Endothelial cell of umbilical vein (primary cell): ENCODE measurements around the gene WASF3. TPM values are rescaled to one million over a fixed set of nuclear protein-coding genes. Genes with fewer than 3 reads are reported as not detected.
A peak's percentile ranks its signal among the peaks of the same experiment; 100 is the strongest.

Experiments used
- BruUV-seq: library from RNA; stranded (reverse); fragments of 400-500 nt; replicated peaks from 2 replicates; lab custom pipeline; 2021; lab: Mats Ljungman, UMichigan
- CTCF ChIA-PET: fragments of 300-600, 350-600 bp; sonication (Branson Sonifier 250); formaldehyde crosslinking; loops from one replicate; lab custom pipeline; 2021; ENCODE audit warnings: antibody characterized with exemption, inconsistent platforms; lab: Charles Lee
- POLR2A ChIA-PET: fragments of 300-600, 350-600 bp; sonication (Branson Sonifier 250); formaldehyde crosslinking; loops from one replicate; lab custom pipeline; 2021; ENCODE audit warnings: antibody characterized with exemption, inconsistent platforms; lab: Charles Lee
- DNase-seq: peaks from one replicate; pipeline ENCODE4 v3.0.0-alpha.2; 2011; ENCODE audit warnings: low read depth, low spot score
- FAIRE-seq: peaks from 2 replicates; lab custom pipeline; 2011; peaks lifted over from hg19 to GRCh38; lab: Jason Lieb, UNC
- H2AFZ ChIP-seq: 2 replicates; pipeline ENCODE4 v1.6.0; 2012; ENCODE audit warnings: low read depth, low read length, control low read depth, inconsistent platforms
- H3K27ac ChIP-seq: 2 replicates; pipeline ENCODE4 v1.5.1; 2011; ENCODE audit warnings: low read depth, mild to moderate bottlenecking, control low read depth, low read length, moderate library complexity; ENCODE audit not compliant: insufficient read depth
- H3K27me3 ChIP-seq, 2 experiments: 2 replicates each; pipeline versions ENCODE4 v1.6.0 to v1.6.1; 2011; ENCODE audit warnings: low read length in 2 of 2, mixed read lengths in 1 of 2; ENCODE audit not compliant: control insufficient read depth in 2 of 2, insufficient read depth in 2 of 2
- H3K36me3 ChIP-seq, 2 experiments: 2 replicates in 1 of 2; 3 replicates in 1 of 2; pipeline ENCODE4 v1.5.1; 2011; ENCODE audit warnings: low read length in 2 of 2, mild to moderate bottlenecking in 1 of 2, moderate library complexity in 1 of 2; ENCODE audit not compliant: control insufficient read depth in 2 of 2, insufficient read depth in 2 of 2; ENCODE audit errors: extremely low read depth in 1 of 2
- H3K4me1 ChIP-seq: 3 replicates; pipeline ENCODE4 v1.5.1; 2011; ENCODE audit warnings: mild to moderate bottlenecking, low read length; ENCODE audit not compliant: control insufficient read depth, insufficient read depth; ENCODE audit errors: extremely low read depth
- H3K4me2 ChIP-seq: 2 replicates; pipeline ENCODE4 v1.6.1; 2011; ENCODE audit warnings: low read length, control low read depth, mixed read lengths; ENCODE audit not compliant: insufficient read depth
- H3K4me3 ChIP-seq, 3 experiments: fragments of 200-600 bp in 1 of 3; sonication (generic), shearing (Covaris generic) in 1 of 3; replicated peaks in 1 of 3; 2 replicates each; pipeline ENCODE4 v1.5.1; 2011 to 2016; ENCODE audit warnings: control low read depth in 3 of 3, low read length in 3 of 3, mild to moderate bottlenecking in 2 of 3, inconsistent platforms in 1 of 3, low read depth in 1 of 3, moderate library complexity in 1 of 3; ENCODE audit not compliant: insufficient read depth in 1 of 3
- H3K79me2 ChIP-seq: 2 replicates; pipeline ENCODE4 v1.6.0; 2012; ENCODE audit warnings: low read length, inconsistent platforms; ENCODE audit not compliant: control insufficient read depth, insufficient read depth
- H3K9ac ChIP-seq: replicated peaks from 2 replicates; pipeline ENCODE3; 2011; ENCODE audit warnings: low read length, control low read depth; ENCODE audit not compliant: insufficient read depth; ENCODE audit errors: extremely low read depth
- H3K9me1 ChIP-seq: replicated peaks from 3 replicates; pipeline ENCODE4 v1.6.0; 2011; ENCODE audit warnings: mild to moderate bottlenecking, low read length; ENCODE audit not compliant: control insufficient read depth, insufficient read depth; ENCODE audit errors: extremely low read depth
- H3K9me3 ChIP-seq: replicated peaks from 2 replicates; pipeline ENCODE4 v1.5.1; 2012; ENCODE audit warnings: low read length, inconsistent platforms; ENCODE audit not compliant: control insufficient read depth, insufficient read depth
- H4K20me1 ChIP-seq: replicated peaks from 2 replicates; pipeline ENCODE3; 2011; ENCODE audit warnings: mild to moderate bottlenecking, low read length; ENCODE audit not compliant: control insufficient read depth, insufficient read depth; ENCODE audit errors: extremely low read depth
- EZH2 ChIP-seq: IDR thresholded peaks from 2 replicates; pipeline ENCODE4 v1.6.1; 2012; ENCODE audit warnings: borderline replicate concordance, low read depth, mild to moderate bottlenecking, moderate library complexity, low read length, inconsistent platforms; ENCODE audit not compliant: severe bottlenecking
- FOS ChIP-seq: IDR thresholded peaks from 2 replicates; pipeline ENCODE4 v1.6.1; 2011; ENCODE audit warnings: mild to moderate bottlenecking, low read length, moderate library complexity, borderline replicate concordance; ENCODE audit not compliant: insufficient read depth
- GATA2 ChIP-seq: IDR thresholded peaks from 2 replicates; pipeline ENCODE4 v1.7.0; 2011; ENCODE audit warnings: low read depth, mild to moderate bottlenecking, moderate library complexity, mixed read lengths, low read length; ENCODE audit not compliant: insufficient read length, insufficient read depth
- JUN ChIP-seq: IDR thresholded peaks from 2 replicates; pipeline ENCODE4 v1.6.1; 2011; ENCODE audit warnings: borderline replicate concordance, low read depth; ENCODE audit not compliant: insufficient read length, insufficient read depth
- MYC ChIP-seq: IDR thresholded peaks from one replicate; pipeline ENCODE4 v1.6.1; 2011; ENCODE audit warnings: mild to moderate bottlenecking, low read depth, low read length
- POLR2A ChIP-seq: IDR thresholded peaks from 2 replicates; pipeline ENCODE4 v1.6.1; 2012; ENCODE audit warnings: low read depth, mild to moderate bottlenecking, control low read depth, low read length
- POLR2AphosphoS5 ChIP-seq: IDR thresholded peaks from 2 replicates; pipeline ENCODE4 v1.6.1; 2012; ENCODE audit warnings: low read depth, mild to moderate bottlenecking, control low read depth, low read length, moderate library complexity; ENCODE audit not compliant: insufficient read depth
- dilution Hi-C: fragments of 300-500 bp; cut with MboI; formaldehyde crosslinking; loops from one replicate; pipeline ENCODE4 v1.15.0; 2019; ENCODE audit warnings: low sequenced_read_pairs; ENCODE audit not compliant: extremely low pct_ligation_motif_present
- intact Hi-C: fragments of 100-400 bp; cut with micrococcal nuclease; formaldehyde crosslinking; loops from one replicate; pipeline ENCODE4 v1.10.0; 2022
- polyA plus RNA-seq, 4 experiments: library from polyadenylated mRNA; depleted of rRNA in 3 of 4; stranded (reverse) in 3 of 4; unstranded in 1 of 4; fragments of >200 nt; gene quantifications; 2 replicates each; pipeline versions ENCODE4 v1.2.1 to v1.2.3, GENCODE V29; 2011 to 2012; ENCODE audit warnings: missing spikeins in 1 of 4
- total RNA-seq: library from RNA; stranded (reverse); gene quantifications from 2 replicates; pipeline ENCODE4 v1.2.3, GENCODE V29; 2021
- TF ChIP-seq, protein P1 (sequence below): IDR thresholded peaks from 2 replicates; pipeline ENCODE4 v1.6.1; 2011; ENCODE audit not compliant: insufficient read depth, insufficient read length
- TF ChIP-seq, protein P2 (sequence below), 2 donors: IDR thresholded peaks; 1 replicate in 1 of 2; 2 replicates in 1 of 2; pipeline ENCODE4 v1.5.1; 2011; ENCODE audit warnings: low read length in 2 of 2, mild to moderate bottlenecking in 2 of 2, moderate library complexity in 2 of 2, control low read depth in 1 of 2, inconsistent platforms in 1 of 2, low read depth in 1 of 2; ENCODE audit not compliant: insufficient read depth in 1 of 2; ENCODE audit errors: extremely low read depth in 1 of 2

The WASF3 gene
- total and polyA plus RNA-seq, 2 donors (not counting 3 experiments of a cell fraction or from before 2014, with no cell fraction given) = 18.5 to 32.4 TPM

- POLR2A ChIA-PET = no interaction called here
- Histone ChIP-seq H3K27me3 (no peaks in the 10 kb centered on the region), H3K9me3 (no peaks in the 10 kb centered on the region), H3K9me1 (no peaks in the 10 kb centered on the region), H3K4me3 (peak overlapping the region in 1 of 3 experiments; percentile 28), H3K36me3 (no peaks in the 10 kb centered on the region), H3K4me1 (peaks cover 89% of the 10 kb centered on the region), H3K9ac (no peak overlapping the region), H2AFZ (no peak overlapping the region), H3K27ac (peak overlapping the region; percentile 43), H3K79me2 (peaks cover 69% of the 10 kb centered on the region), H3K4me2 (peak overlapping the region; percentile 82), H4K20me1 (no peaks in the 10 kb centered on the region)
- peak; percentile 81 for DNase-seq
- CTCF ChIA-PET = interaction anchor here (1.1 kb wide), 1 partner anchor 111 kb away, joined by 4 read pairs; no protein-coding TSS in a partner anchor
- FAIRE-seq = peak; percentile 28
- TF ChIP-seq, protein P1, sequence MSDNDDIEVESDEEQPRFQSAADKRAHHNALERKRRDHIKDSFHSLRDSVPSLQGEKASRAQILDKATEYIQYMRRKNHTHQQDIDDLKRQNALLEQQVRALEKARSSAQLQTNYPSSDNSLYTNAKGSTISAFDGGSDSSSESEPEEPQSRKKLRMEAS = no peak
- no peak for TF ChIP-seq POLR2AphosphoS5
- no peak for TF ChIP-seq GATA2
- TF ChIP-seq EZH2 = no peak
- TF ChIP-seq, protein P2, sequence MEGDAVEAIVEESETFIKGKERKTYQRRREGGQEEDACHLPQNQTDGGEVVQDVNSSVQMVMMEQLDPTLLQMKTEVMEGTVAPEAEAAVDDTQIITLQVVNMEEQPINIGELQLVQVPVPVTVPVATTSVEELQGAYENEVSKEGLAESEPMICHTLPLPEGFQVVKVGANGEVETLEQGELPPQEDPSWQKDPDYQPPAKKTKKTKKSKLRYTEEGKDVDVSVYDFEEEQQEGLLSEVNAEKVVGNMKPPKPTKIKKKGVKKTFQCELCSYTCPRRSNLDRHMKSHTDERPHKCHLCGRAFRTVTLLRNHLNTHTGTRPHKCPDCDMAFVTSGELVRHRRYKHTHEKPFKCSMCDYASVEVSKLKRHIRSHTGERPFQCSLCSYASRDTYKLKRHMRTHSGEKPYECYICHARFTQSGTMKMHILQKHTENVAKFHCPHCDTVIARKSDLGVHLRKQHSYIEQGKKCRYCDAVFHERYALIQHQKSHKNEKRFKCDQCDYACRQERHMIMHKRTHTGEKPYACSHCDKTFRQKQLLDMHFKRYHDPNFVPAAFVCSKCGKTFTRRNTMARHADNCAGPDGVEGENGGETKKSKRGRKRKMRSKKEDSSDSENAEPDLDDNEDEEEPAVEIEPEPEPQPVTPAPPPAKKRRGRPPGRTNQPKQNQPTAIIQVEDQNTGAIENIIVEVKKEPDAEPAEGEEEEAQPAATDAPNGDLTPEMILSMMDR (IDR thresholded peaks at IDR 0.05; ENCODE audit: extremely low read depth in 1 of 2, insufficient read depth in 1 of 2, low read depth in 1 of 2, low read length in 2 of 2) = no peak
- TF ChIP-seq MYC = no peak
- no peak for TF ChIP-seq FOS
- TF ChIP-seq JUN = no peak
- TF ChIP-seq POLR2A = no peak
- BruUV-seq = no TSS peak
- intact Hi-C loops (no loop called here), dilution Hi-C loops (no loop called here)
Observed at GRCh38 chr13:26587251-26587650, 29.8 kb downstream of the WASF3 start.
